Progenitor cell of endocrine pancreas (in vitro differentiated cells): Measurements from ENCODE around the gene ADAM8. TPM values are rescaled to one million over a fixed set of nuclear protein-coding genes. Genes with fewer than 3 reads are reported as not detected.

Source experiments
- DNase-seq: peaks from one replicate; pipeline ENCODE4 v3.0.0; 2021; ENCODE audit warnings: low spot score; ENCODE audit not compliant: unreplicated experiment
- H3K27ac Mint-ChIP-seq: 2 replicates; pipeline ENCODE4 v1.8.0; 2021; ENCODE audit warnings: mild to moderate bottlenecking, moderate library complexity, mixed read lengths
- H3K27me3 Mint-ChIP-seq: 2 replicates; pipeline ENCODE4 v1.8.0; 2021; ENCODE audit warnings: mixed read lengths
- H3K36me3 Mint-ChIP-seq: 2 replicates; pipeline ENCODE4 v1.8.0; 2022; ENCODE audit warnings: mixed read lengths; ENCODE audit not compliant: insufficient read depth
- H3K4me1 Mint-ChIP-seq: 2 replicates; pipeline ENCODE4 v1.8.0; 2021; ENCODE audit warnings: low read depth, mixed read lengths
- H3K4me3 Mint-ChIP-seq: 2 replicates; pipeline ENCODE4 v1.8.0; 2021; ENCODE audit warnings: low read depth, mild to moderate bottlenecking, moderate library complexity, mixed read lengths
- H3K9me3 Mint-ChIP-seq: 2 replicates; pipeline ENCODE4 v1.8.0; 2021; ENCODE audit warnings: low read depth, mixed read lengths
- total RNA-seq: library from RNA; stranded (reverse); gene quantifications from 2 replicates; pipeline ENCODE4 v1.2.1, GENCODE V29; 2021
- TF ChIP-seq, protein P1 (sequence below): fragments of 200-600 bp; sonication (generic); IDR thresholded peaks from one replicate; pipeline ENCODE4 v1.5.0; 2021; ENCODE audit warnings: antibody characterized with exemption, mild to moderate bottlenecking; ENCODE audit not compliant: unreplicated experiment

Gene ADAM8
- total RNA-seq, 1 donor from 2014 or later = 16.3 TPM

DNA sequence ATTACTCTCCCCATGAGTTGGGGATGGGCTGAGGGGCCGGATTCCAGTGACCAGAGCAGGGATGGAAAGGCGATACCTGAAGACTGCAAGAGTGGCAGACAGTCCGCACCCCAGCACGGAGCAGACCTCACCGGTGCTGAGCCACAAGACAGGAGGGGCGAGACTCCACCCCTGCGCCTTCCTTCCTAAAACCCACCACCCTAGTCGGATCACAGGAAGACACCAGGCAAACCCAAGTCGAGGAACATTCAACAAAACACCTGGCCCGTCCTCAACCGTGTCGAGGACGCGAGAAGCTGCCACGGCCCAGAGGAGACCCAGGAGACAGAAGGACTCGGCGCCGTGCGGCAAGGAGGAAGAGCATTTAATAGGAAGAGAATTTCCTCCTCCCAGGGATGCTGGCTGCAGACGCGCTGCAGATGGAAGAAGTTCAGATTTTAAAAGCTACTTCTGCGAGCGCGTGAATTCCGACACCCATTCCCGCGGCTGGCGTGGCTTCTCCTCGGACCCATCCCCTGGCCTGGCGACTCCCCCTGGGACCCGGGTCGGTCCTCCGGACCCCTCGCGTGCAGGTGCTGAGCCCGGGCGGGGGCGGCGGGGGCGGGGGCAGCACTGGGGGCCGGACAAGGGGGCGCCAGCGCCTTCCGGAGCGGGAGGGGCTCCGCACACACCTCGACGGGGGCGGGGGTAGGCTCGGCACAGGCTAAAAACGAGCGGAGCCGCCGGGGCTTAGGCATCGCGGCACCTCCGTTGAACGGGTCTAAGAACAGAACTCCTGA lies 47.2 kb downstream of the ADAM8 start:
- H3K27ac Mint-ChIP-seq = no peak overlapping the region
- no peak for DNase-seq
- H3K9me3 Mint-ChIP-seq = no peaks in the 10 kb centered on the region
- TF ChIP-seq, protein P1, sequence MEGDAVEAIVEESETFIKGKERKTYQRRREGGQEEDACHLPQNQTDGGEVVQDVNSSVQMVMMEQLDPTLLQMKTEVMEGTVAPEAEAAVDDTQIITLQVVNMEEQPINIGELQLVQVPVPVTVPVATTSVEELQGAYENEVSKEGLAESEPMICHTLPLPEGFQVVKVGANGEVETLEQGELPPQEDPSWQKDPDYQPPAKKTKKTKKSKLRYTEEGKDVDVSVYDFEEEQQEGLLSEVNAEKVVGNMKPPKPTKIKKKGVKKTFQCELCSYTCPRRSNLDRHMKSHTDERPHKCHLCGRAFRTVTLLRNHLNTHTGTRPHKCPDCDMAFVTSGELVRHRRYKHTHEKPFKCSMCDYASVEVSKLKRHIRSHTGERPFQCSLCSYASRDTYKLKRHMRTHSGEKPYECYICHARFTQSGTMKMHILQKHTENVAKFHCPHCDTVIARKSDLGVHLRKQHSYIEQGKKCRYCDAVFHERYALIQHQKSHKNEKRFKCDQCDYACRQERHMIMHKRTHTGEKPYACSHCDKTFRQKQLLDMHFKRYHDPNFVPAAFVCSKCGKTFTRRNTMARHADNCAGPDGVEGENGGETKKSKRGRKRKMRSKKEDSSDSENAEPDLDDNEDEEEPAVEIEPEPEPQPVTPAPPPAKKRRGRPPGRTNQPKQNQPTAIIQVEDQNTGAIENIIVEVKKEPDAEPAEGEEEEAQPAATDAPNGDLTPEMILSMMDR = no peak
- H3K36me3 Mint-ChIP-seq = no peaks in the 10 kb centered on the region
- H3K4me1 Mint-ChIP-seq = peaks cover 2% of the 10 kb centered on the region
- peak overlapping the region; percentile 57 for H3K4me3 Mint-ChIP-seq
- peaks cover 78% of the 10 kb centered on the region for H3K27me3 Mint-ChIP-seq

DNA sequence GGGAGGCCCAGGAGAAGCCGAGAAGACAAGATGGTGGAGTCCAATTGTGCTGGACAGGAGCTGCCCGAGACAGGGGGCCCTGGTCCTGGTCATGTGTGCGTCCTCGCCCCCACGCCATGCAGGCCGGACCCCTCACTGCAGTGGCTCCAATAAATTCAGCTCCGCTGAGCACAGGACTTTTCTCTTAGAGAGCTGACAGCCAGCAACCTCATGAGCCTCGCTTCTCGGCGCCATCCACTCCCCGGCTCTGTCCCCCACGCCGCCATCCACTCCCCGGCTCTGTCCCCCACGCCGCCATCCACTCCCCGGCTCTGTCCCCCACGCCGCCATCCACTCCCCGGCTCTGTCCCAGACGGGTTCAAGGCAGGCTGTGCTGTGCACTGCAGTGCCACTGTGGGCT lies 49.4 kb downstream of the ADAM8 start:
- no peak for DNase-seq
- TF ChIP-seq, protein P1 = no peak
- Mint-ChIP-seq H3K27ac (no peak overlapping the region), H3K9me3 (no peaks in the 10 kb centered on the region), H3K27me3 (peaks cover 66% of the 10 kb centered on the region), H3K36me3 (no peaks in the 10 kb centered on the region), H3K4me3 (no peak overlapping the region), H3K4me1 (peaks cover 2% of the 10 kb centered on the region)

GRCh38 chr10:133226251-133226808 lies 50.3 kb downstream of the ADAM8 start:
- no peaks in the 10 kb centered on the region for H3K9me3 Mint-ChIP-seq
- DNase-seq = no peak
- peaks cover 59% of the 10 kb centered on the region for H3K27me3 Mint-ChIP-seq
- TF ChIP-seq, protein P1 = no peak
- no peaks in the 10 kb centered on the region for H3K36me3 Mint-ChIP-seq
- peaks cover 2% of the 10 kb centered on the region for H3K4me1 Mint-ChIP-seq
- H3K27ac Mint-ChIP-seq = no peak overlapping the region
- no peak overlapping the region for H3K4me3 Mint-ChIP-seq

- TF ChIP-seq, protein P1 = no peak
- no peak for DNase-seq
- Mint-ChIP-seq H3K27me3 (peaks cover 62% of the 10 kb centered on the region), H3K36me3 (no peaks in the 10 kb centered on the region), H3K4me3 (no peak overlapping the region), H3K27ac (no peak overlapping the region), H3K9me3 (no peaks in the 10 kb centered on the region), H3K4me1 (peaks cover 4% of the 10 kb centered on the region)
These were observed 50.9 kb downstream of the ADAM8 start for GRCh38 chr10:133225707-133226191.

- Mint-ChIP-seq H3K36me3 (no peaks in the 10 kb centered on the region), H3K27me3 (peaks cover 63% of the 10 kb centered on the region), H3K27ac (no peak overlapping the region)
These were observed 51.8 kb downstream of the ADAM8 start for GRCh38 chr10:133224756-133225372.

More at GRCh38 chr10:133224756-133225372, 51.8 kb downstream of the ADAM8 start:
- DNase-seq = no peak
- peaks cover 4% of the 10 kb centered on the region for H3K4me1 Mint-ChIP-seq
- TF ChIP-seq, protein P1 = no peak
- no peak overlapping the region for H3K4me3 Mint-ChIP-seq
- H3K9me3 Mint-ChIP-seq = no peaks in the 10 kb centered on the region
